Fibroblast of mammary gland (primary cell): ENCODE measurements around the gene CABP7.

ENCODE experiments used
- DNase-seq: peaks from one replicate; pipeline ENCODE4 v3.0.0-alpha.2; 2010; ENCODE audit warnings: low read depth
- H3K4me3 ChIP-seq: 2 replicates; pipeline ENCODE4 v1.5.1; 2011; ENCODE audit warnings: low read depth, mild to moderate bottlenecking, low read length, moderate library complexity; ENCODE audit not compliant: control insufficient read depth
- CTCF ChIP-seq: conservative IDR thresholded peaks from 2 replicates; pipeline ENCODE4 v1.5.1; 2011; ENCODE audit warnings: low read depth, low read length, inconsistent platforms; ENCODE audit not compliant: control insufficient read depth, insufficient read depth

CABP7 gene

GRCh38 chr22:29705651-29706050 lies 14.2 kb upstream of the CABP7 start:
- no peak overlapping the region for H3K4me3 ChIP-seq
- TF ChIP-seq CTCF: no peak
- no peak for DNase-seq

GRCh38 chr22:29706486-29706885 lies 13.3 kb upstream of the CABP7 start:
- no peak for TF ChIP-seq CTCF
- DNase-seq: no peak
- no peak overlapping the region for H3K4me3 ChIP-seq

- TF ChIP-seq CTCF: no peak
- DNase-seq: no peak
- H3K4me3 ChIP-seq: no peak overlapping the region
Observed at GRCh38 chr22:29707010-29707409, 12.8 kb upstream of the CABP7 start.

GRCh38 chr22:29707471-29707870 lies 12.3 kb upstream of the CABP7 start:
- no peak overlapping the region for H3K4me3 ChIP-seq
- no peak for DNase-seq
- TF ChIP-seq CTCF: no peak

- no peak overlapping the region for H3K4me3 ChIP-seq
- no peak for TF ChIP-seq CTCF
- DNase-seq: no peak
Observed at GRCh38 chr22:29710193-29710592, 9.6 kb upstream of the CABP7 start.

- no peak overlapping the region for H3K4me3 ChIP-seq
- DNase-seq: no peak
- no peak for TF ChIP-seq CTCF
Observed at GRCh38 chr22:29710922-29711593, 8.7 kb upstream of the CABP7 start.

- no peak overlapping the region for H3K4me3 ChIP-seq
- no peak for DNase-seq
- TF ChIP-seq CTCF: no peak
Observed at GRCh38 chr22:29712119-29712518, 7.7 kb upstream of the CABP7 start.
